PC-9 (cell line): Measurements from ENCODE around the gene GRN.

ENCODE experiments used
- CTCF ChIP-seq: fragments of 200-600 bp; sonication (generic); conservative IDR thresholded peaks from 2 replicates; pipeline ENCODE4 v1.6.1; 2017; ENCODE audit warnings: mixed run types, antibody characterized with exemption, mild to moderate bottlenecking, moderate library complexity
- EZH2 ChIP-seq: fragments of 200-600 bp; sonication (generic); IDR thresholded peaks from 2 replicates; pipeline ENCODE4 v1.8.0; 2017; ENCODE audit warnings: antibody characterized with exemption, low read depth

- no peak for TF ChIP-seq CTCF
- no peak for TF ChIP-seq EZH2
Measured at GRCh38 chr17:44387804-44388203, 42.7 kb downstream of the GRN start.
